Stimulated activated CD8-positive, alpha-beta memory T cell treated with anti-CD3 and anti-CD28 coated beads, Interleukin-2, amount 100 ng/mL, for 1 hour (primary cell): Measurements from ENCODE around the gene HOXA7.

Source experiments
- DNase-seq, 2 donors: peaks; one replicate each; pipeline ENCODE4 v3.0.0-alpha.2; 2020; ENCODE audit warnings: low read depth in 2 of 2

The HOXA7 gene

DNA sequence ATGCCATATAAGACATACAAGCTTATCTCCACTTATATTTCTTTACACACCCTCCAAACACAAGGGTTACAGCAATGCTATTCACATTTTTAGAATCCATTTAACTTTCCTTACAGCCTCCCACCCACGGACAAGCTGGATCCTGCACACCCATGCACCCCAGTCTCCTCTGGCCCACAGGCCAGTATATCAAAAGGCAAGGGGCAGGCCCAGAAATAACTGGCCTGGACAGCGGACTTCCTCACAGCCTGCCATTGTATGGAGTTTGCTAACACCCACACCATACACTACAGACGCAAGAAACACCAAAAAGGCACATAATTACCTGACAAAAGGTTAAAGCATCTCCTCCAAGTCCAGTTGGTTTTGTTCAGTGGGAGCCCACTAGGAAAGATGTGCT, 37.9 kb downstream of the HOXA7 start:
- no peak for DNase-seq

DNA sequence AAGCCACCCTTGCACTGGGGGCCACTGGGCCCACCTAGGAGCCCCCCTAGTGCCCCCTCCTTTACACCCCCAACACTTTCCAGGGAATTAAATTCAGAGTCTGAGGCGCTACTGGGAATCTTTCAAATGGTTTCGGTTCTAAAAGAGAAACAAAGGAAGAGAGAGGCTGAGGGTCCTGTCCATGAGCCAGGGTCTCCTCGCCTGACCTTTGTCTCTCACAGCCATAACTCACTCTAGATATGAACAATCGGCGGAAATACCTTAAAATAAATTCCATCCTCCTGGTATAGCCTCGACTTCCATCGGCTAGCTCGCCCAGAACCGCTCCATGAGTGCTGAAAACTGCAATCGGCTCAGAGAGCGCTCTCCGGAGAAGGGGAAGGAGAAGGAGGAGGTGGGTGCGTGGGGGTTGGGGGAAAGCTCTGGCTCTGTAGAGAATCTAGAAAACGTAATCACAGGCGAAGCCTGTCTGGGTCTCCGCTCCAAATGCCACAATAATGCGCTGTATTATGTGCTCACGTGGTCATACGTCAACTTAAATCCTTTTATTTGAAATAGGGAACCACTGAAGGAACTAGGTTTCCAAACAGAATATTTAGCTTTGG, 38.5 kb downstream of the HOXA7 start:
- DNase-seq = no peak

DNA sequence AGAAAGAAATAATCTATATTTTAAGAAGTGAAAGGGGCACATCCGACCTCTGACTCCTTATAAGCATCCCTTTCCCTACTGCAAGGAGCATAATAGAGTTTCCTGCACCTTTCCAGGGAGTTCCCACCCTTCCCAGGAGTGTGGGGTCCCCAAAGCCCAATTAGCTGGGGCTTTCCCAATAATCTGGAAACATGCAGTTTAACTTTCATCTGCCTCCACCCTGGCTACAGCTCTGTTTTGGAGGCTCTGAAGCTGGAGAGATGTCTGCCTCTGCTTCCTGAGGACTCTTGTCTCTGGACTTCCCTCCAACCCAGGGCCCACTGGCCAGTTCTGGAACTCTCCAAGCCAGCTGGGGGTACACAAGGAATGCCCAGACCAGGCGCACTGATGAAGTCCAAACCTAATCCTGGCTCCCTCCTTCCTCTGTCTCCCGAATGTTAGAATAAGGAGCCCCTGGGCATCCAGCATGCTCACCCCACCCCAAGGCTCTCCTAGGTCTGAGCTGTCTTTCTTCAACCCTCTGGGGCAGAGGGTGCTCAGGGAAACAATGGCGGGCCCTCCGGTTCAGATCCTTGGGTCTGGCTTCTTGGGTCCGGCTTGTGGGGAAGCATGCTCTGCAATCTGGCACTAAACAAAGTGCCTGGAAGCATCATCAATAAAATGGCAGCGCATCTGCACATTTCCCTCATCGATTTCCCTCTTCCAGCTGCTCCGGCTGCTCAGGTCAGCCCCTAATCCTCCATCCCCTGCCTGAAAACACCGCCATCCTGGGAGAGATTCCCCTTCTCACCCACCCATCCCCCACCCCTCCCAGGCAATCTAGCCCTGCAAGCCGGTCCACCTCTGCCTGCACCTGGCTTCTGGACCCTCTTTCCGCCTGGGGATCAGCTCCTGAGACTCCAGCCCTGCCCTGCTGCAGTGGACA, 39.3 kb downstream of the HOXA7 start:
- no peak for DNase-seq

DNA sequence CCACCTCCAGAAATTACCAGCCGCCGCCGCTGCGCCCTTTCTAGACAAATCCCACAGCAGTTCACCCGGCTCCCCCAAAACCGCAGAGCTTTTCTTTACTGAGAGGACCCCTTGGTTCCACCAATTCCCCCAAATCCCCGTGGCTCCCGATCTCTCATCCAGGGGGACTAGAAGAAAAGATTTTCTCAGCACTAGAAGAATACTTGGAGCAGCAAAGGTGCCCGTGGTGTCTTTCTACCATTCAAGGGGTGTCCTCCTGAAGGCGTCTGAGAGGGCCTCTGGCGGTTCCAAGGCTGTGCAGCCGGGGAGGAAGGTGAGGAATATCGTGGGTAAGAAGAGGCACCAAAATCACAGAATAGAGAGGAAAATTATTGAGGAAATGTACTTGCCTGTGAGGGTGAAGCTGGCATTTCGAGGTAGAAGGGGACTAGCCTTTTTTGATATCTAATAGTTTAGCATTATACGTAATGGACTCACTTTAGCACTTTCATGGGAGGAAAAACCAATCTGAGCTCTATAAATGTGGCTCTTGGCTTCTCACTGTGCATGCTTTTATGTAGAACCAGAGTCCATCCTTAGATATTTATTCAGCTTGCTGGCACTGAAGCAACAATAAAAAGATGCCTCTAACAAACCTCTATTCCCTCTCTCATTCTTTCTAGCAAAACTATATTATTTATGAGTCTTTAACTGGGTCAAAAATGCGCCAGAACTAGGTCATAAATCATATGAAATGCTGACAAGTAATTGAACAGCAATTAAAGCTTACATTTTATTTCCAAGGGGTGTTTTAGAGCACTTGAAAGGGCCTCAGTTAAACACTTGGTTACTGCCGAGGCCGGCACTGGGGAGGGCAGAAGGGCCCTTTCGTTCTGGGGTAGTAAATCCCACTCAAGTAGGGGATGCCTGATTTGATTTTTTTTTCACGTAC, 40.2 kb downstream of the HOXA7 start:
- no peak for DNase-seq

DNA sequence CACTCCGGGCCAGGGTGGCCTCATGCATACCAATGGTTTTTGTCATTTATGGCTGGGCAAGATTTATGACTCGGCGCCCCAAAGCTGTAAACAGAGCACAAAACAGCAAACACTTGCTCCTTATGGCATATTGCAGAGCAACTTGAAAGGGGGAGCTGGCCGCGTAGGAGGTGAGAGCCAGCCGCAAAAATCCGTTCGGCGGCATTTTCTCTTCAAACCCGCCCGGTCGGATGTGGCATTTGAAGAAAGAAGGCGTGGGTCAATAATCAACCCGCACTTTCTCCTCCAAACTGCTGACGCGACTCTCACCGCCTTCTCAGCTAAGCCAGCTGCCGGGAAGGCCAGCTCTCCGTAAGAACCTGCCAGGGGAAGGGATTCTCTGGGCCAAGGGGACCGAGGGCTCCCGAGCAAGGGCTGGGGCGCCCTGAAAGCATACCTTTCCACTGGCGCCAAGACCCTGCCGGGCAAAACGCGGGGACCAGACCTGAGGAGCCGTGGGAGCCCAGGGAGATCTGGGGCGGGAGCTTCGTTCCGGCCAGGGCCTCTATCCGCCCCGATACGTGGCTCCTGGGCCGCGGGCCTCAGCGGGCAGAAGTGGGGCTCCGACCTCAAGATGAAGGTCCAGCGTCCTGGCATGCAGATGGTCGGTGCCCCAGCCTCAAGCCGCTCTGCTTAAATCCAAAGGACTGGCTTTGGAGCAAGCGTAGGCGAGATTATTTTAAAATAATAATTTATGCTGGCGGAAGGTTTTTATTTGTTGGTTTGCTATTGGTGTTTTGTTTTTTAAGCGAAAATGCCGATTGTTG, 41.1 kb downstream of the HOXA7 start:
- DNase-seq = no peak

DNA sequence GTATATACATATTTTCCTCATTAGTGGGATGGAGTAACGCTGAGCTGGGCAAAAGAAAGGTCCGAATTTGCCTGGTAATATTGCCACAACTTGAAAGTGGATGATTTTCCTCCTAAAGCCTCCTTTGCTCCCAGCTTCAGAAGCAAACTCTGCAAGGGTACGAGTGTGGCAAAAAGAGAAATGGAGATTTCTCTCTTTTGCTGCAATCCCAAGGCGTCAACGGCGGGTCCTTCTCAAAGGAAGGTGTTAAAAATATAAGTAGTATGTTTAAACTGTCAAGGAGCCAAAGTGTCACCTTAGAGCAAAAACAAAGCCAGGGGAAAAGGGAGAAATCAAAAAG, 41.6 kb downstream of the HOXA7 start:
- no peak for DNase-seq

DNA sequence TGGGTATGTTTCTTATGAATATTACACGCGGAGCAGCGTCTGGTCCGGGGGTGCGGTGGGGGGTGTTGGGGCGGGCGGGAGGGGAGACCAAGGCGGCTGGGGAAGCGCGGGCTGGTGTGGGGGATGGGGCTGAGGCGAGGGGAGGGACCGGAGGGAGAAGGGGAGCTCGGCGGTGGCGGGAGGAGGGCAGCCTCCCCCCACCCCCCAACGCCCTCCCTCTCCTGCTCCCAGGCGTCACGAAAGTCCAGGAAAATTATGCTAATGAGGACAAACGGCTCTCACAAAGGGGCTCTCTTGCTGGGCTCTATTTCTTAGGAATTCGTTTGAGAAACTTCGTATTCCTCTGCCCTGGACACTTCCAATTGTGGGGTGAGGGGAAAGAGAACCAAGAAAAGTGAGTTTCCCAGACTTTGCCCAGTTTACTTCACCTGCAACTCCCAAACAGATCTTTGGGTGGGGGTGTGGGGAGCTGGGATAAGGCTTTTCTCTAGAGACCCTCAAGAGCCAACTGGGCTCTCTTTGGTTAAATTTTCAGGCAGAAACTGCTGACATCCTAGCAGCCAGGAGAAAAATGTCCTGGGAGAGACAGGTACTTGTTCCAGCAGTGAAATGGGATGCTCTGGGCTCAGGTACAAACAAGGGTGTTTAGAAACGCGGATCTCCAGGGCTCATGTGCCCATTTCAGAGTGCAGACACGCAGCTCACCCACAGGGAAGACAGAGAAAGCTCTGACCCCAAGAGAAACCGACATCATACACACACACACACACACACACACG, 42.3 kb downstream of the HOXA7 start:
- no peak for DNase-seq

DNA sequence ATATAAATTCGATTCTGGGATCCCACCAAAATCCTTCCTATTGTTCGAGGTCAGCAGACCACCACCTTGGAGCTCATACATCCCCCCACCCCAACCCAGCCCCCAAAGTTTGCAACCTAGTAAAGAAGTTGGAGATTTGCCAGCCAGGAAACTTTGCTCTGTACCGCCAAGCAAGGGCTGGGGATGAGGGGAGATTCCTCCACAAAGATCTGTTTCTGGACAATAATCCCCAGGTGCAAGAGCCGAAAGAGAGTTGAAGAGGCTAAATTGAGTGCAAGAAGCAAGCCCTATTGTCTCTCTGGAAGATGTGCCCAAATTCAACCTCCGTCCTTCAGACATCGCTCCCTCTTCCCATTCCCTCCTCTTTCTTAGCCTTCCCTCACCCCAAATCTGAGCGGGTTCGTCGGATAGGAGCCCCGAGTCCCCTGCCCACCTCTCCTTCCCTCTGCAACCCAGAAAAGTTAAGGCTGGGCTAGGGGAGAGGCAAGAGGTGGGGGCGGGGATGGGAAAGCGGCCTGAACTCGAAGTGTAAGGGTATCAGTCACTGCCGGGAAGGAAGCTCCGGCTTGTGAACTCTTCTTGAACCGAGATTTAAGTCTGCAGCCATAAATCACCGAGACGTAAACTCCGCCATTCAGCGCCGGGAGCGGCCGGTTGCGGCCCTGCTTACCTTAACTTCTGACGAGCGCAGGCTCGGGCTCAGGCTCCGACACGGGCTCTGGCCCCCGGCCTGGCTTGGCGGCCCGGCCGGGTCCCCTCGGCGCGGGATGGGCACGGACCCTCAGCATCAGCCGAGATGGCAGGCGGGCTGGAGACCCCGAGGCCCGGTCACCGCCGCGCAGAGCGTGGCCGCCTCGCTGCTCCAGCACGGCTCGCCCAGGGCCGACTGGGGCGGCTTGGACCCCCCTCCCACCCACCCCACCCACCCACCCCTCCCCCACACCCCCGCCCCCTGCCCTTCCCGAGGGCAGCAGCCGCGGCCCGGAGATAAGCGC, 43.2 kb downstream of the HOXA7 start:
- no peak for DNase-seq

DNA sequence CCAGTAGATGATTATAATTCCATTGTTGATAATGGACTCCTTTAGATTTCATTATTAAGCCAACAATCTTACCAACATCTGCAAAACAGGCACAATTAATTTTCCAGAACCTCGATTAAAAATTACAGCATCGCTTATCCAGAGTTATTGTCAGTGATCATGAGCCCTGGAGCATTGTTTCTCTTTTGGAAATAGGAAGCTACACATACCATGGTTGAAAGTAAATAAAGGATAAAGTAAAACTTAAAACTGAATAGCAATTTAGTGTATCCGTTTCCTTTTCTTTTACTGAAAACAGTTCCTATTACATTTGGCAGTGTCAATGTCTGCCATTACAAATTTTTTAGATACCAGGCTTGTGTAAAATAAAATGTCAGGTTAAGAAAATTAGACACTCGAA, 44.1 kb downstream of the HOXA7 start:
- no peak for DNase-seq

DNA sequence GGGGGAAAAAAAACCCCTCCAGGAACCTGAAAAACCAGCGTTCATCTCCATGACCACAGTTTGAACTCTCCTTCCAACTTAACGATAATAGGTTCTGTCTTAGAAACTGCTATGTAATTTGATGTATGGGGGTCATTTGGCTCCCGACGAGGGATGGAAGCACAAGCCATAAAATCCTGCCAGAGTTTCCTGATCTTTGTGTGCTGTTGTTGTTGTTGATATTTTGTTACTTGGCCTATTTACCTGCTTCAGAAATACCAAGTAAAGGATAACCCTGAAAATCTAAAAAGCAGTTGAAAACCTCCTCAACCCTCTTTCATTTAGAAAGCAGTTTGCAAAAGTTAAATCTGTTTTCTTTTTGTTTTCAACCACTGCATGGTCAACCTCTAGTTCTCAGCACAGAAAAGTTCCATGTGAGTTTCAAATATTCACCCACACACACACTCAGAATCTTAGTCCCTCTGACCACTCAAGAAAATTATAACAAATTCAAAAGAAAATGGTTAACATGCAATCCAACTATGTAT, 44.7 kb downstream of the HOXA7 start:
- DNase-seq = no peak

DNA sequence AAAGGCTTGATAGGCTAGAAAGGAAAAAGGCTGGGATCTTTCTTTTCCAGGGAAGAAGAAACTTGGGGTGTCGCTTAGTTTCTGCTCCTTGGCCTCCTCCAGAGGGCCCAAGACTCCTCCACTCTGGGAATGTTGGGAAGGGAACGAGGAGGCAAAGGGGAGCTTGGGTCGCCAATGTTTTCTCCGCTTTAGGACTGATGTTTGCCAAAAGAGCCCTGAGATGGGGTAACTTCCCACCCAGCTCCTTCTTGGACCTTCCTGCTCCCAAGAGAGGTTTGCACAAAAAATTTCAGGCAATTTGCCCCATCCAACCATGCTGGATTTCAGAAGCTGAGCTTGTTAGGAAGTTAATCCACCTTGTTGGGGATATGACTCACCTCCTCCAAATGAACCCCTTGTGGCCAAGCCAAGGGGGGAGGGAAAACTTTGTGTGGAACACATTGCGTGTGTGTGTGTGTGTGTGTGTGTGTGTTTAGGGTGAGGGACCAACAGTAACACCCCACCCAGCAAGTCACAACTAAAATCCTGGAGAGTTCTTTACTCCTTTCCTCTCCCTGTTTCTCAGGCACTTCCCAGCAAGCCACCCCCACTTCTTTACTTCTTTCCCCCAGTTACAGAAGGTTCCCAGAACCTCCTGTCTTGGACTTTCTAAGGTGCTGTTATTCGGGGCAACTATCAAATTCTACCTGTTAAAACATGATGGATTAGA, 45.3 kb downstream of the HOXA7 start:
- no peak for DNase-seq

DNA sequence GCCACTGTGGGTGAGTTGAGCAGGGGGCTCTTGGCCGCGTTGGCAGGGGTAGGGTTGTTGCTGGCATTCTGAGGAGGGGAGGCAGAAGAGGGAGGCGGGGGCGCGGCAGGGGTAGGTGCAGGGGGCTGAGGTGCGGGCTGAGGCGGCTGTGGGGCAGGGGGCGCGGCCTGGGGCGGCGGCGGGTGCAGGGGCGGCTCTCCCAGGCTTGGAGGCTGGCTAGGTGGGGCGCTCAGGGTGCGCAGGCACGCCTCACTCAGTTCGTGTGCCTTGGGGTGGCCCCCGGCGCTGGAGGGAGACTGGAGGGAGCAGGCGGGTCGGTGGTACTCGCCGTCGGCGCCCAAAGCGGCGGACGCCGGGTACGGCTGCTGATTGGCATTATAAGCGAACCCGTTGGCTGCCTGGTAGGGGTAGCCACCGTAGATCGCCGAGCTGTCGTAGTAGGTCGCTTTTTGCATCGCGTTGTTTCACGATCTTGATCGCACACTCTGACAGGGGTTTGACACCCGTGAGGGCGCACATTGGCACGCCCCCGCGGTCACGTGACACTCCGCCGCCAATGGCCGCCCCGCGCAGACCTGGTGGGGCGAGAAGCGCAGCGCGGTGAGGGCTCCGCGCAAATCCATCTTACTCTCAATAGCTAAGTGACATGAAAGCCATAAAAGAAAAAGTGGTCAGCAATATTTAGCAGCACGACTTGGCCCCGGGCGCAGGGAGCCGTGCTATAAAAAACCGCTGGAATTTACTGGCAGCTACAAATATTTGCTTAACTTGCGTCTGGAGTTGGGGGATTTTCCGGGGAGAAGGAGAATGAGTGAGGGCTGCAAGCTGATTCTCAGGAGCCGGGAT, 46.1 kb downstream of the HOXA7 start:
- DNase-seq = no peak

DNA sequence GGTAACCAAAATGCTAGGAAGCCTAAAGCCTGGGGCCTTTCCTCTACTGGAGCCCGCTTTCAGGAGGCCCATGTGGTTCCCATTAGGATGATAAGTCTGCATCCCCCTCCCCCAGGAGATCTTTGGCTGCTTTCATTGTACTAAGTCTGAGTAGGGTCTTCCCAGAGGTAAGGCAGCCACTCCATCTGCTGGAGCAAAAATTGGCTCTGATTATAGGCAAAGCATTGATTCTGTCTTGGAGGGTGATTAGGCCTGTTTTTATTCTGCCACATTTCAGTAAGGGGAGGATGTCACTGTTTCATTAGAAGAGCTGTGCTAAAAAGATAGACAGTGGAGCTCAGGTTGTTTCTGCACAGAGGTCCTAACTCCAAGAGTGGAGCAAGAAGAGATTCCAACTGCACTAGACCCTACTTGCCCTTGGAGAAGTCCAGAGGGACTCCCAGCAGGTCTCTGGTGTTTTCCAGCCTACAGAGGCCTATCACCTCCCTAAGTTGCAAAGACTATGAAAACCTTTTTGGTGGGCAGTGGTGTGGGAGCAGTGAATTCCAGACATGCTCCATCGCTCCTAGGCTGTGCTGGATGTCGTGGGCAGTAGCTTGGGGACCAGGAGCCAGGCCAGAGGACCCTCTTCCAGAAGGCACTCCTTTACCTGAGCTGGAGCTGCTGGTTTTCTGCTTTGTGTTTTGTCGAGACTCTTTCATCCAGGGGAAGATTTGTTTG, 46.8 kb downstream of the HOXA7 start:
- no peak for DNase-seq

DNA sequence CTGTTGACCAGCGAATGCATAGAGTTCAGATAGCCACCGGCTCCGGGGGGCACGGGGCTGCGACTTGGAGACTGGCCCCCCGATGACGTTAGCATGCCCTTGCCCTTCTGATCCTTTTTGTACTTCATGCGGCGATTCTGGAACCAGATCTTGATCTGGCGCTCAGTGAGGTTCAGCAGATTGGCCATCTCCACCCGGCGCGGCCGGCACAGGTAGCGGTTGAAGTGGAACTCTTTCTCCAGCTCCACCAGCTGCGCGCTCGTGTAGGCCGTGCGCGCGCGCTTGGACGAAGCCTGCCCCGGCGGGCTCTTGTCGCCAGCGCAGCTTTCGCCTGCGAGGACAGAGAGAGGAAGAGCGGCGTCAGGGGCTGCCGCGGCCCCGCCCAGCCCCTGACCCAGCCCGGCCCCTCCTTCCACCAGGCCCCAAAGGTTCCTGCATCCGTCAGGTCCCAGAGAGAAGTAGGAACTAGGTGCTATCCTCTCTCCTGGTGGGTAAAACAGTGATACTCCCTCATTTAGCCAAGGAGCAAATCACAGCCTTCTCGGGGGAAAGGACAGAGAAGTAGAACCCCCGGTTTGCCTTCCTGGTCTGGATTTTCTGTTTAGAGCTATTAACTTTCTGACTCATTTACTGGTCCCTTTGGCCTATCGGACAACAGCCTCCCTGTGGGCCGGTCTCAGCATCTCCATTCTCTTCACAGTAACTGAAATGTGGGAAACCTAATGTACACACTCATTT, 47.9 kb downstream of the HOXA7 start:
- DNase-seq = no peak

DNA sequence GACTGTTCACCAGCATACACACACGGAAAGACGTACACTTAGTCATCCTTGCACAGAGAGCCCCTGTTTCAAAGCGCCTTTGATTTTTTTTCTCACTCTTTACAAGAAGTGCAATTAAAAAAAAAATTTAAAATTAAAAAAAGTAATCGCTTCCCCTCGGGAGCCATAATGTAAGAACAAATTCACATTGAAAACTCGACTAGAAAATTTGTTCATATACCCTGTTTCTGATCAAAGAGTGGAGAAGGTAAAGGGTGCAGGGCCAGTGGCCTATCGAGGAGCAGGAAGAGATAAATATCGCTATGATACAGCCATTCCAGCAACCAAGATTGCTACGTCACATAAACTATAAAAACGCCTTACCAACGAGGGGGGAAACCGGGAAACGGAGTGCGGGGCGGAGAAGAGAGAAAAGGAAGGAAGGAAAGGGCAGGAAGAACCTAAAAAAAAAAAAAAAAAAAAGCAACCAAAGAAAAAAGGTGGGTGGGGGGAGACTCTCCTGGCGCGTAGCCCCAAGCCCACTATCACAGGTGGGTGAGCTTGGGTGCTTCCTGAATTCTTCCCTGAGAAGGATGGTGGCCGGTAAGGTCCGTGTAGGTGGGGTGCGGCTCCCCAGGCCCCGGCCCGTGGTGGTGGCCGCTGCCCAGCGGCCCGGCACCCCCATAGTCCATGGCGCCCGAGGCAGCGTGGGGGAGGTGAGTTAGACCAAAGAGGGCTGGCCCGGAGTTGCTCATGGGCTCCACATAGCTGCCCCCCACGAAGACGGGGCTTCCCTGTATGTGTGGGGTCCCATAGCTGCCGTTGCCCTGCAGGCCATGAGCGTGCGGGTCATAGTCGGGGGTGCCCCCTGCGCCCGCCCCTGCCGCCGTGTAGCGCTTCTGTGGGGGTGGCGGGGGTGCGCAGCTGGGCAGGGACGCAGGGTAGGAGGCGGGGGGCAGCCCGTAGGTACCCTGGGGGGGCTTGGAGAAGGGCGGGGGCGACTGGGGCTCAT, 48.8 kb downstream of the HOXA7 start:
- no peak for DNase-seq
